H1 (cell line): ENCODE results near the gene BBC3. TPM values are rescaled to one million over a fixed set of nuclear protein-coding genes. Genes with fewer than 3 reads are reported as not detected.

ENCODE experiments used
- CTCF ChIA-PET: fragments of 300-600 bp; sonication (Branson Sonifier 250); formaldehyde crosslinking; loops from one replicate; lab custom pipeline; 2021; ENCODE audit not compliant: partially characterized antibody; lab: Charles Lee
- POLR2A ChIA-PET: fragments of 300-600 bp; sonication (Branson Sonifier 250); formaldehyde crosslinking; loops from one replicate; lab custom pipeline; 2021; ENCODE audit warnings: inconsistent platforms; ENCODE audit not compliant: partially characterized antibody; lab: Charles Lee
- DNase-seq, 2 experiments: peaks; one replicate each; pipeline versions ENCODE4 v3.0.0 to v3.0.0-alpha.2; 2010 to 2022; ENCODE audit warnings: low spot score in 2 of 2, low read depth in 1 of 2, mixed read lengths in 1 of 2
- FAIRE-seq: peaks from 2 replicates; lab custom pipeline; 2011; peaks lifted over from hg19 to GRCh38; lab: Jason Lieb, UNC
- H2AFZ ChIP-seq: 2 replicates; pipeline ENCODE4 v1.8.1; 2012; ENCODE audit warnings: low read length, inconsistent platforms
- H2AK5ac ChIP-seq: 2 replicates; pipeline ENCODE4 v1.6.1; 2013; ENCODE audit warnings: low read depth, low read length
- H2BK120ac ChIP-seq: replicated peaks from 2 replicates; pipeline ENCODE3; 2013; ENCODE audit warnings: low read depth, low read length, inconsistent platforms
- H2BK12ac ChIP-seq: 2 replicates; pipeline ENCODE4 v1.6.1; 2013; ENCODE audit warnings: low read depth, low read length
- H2BK15ac ChIP-seq: 2 replicates; pipeline ENCODE4 v1.6.1; 2013; ENCODE audit warnings: low read length
- H2BK20ac ChIP-seq: 2 replicates; pipeline ENCODE4 v1.6.1; 2013; ENCODE audit warnings: low read length
- H2BK5ac ChIP-seq: 2 replicates; pipeline ENCODE4 v1.6.1; 2013; ENCODE audit warnings: low read depth, low read length
- H3K14ac ChIP-seq: 2 replicates; pipeline ENCODE4 v1.6.1; 2013; ENCODE audit warnings: inconsistent platforms; ENCODE audit not compliant: insufficient read length
- H3K18ac ChIP-seq: 2 replicates; pipeline ENCODE4 v1.6.1; 2013; ENCODE audit warnings: low read length; ENCODE audit errors: extremely low read depth
- H3K23ac ChIP-seq: 2 replicates; pipeline ENCODE4 v1.6.1; 2013; ENCODE audit warnings: inconsistent platforms; ENCODE audit not compliant: insufficient read length
- H3K23me2 ChIP-seq: 2 replicates; pipeline ENCODE4 v1.6.1; 2013; ENCODE audit warnings: low read depth, low read length
- H3K27ac ChIP-seq: 2 replicates; pipeline ENCODE4 v1.6.1; 2011; ENCODE audit warnings: low read depth, low read length, inconsistent platforms
- H3K27me3 ChIP-seq, 4 experiments: replicated peaks in 1 of 4; 1 replicate in 1 of 4; 2 replicates in 3 of 4; pipeline versions ENCODE4 v1.6.1 to v1.8.1; 2011 to 2013; ENCODE audit warnings: low read length in 3 of 4, mild to moderate bottlenecking in 3 of 4, inconsistent platforms in 2 of 4, mixed read lengths in 2 of 4, moderate library complexity in 1 of 4; ENCODE audit not compliant: control insufficient read depth in 3 of 4, insufficient read depth in 3 of 4; ENCODE audit errors: extremely low read depth in 1 of 4
- H3K36me3 ChIP-seq, 4 experiments: 2 replicates each; pipeline versions ENCODE4 v1.6.1 to v1.8.1; 2011 to 2013; ENCODE audit warnings: mild to moderate bottlenecking in 4 of 4, low read length in 3 of 4, moderate library complexity in 2 of 4, control low read depth in 1 of 4, inconsistent platforms in 1 of 4; ENCODE audit not compliant: insufficient read depth in 4 of 4, control insufficient read depth in 2 of 4
- H3K4ac ChIP-seq: replicated peaks from 2 replicates; pipeline ENCODE3; 2013; ENCODE audit warnings: low read length, low read depth, mixed read lengths, inconsistent platforms; ENCODE audit not compliant: insufficient read length
- H3K4me1 ChIP-seq, 4 experiments: replicated peaks in 1 of 4; 1 replicate in 1 of 4; 2 replicates in 3 of 4; pipeline versions ENCODE4 v1.6.1 to v1.8.1; 2011 to 2013; ENCODE audit warnings: low read length in 3 of 4, inconsistent platforms in 2 of 4, mixed read lengths in 1 of 4; ENCODE audit not compliant: insufficient read depth in 4 of 4, control insufficient read depth in 3 of 4
- H3K4me2 ChIP-seq, 2 experiments: 2 replicates each; pipeline versions ENCODE4 v1.6.1 to v1.8.1; 2011 to 2013; ENCODE audit warnings: low read depth in 2 of 2, low read length in 2 of 2, control low read depth in 1 of 2, inconsistent platforms in 1 of 2, mild to moderate bottlenecking in 1 of 2; ENCODE audit not compliant: insufficient read depth in 1 of 2
- H3K4me3 ChIP-seq, 4 experiments: fragments of 200-600, 300-600 bp in 1 of 4; sonication (generic), shearing (Covaris generic), sonication (Bioruptor Twin) in 1 of 4; 2 replicates each; pipeline versions ENCODE4 v1.5.1 to v1.8.1; 2011 to 2016; ENCODE audit warnings: low read length in 4 of 4, low read depth in 3 of 4, control low read depth in 2 of 4, inconsistent platforms in 2 of 4, mild to moderate bottlenecking in 2 of 4, mixed read lengths in 1 of 4, moderate library complexity in 1 of 4; ENCODE audit not compliant: insufficient read depth in 2 of 4; ENCODE audit errors: extremely low read depth in 1 of 4
- H3K56ac ChIP-seq: replicated peaks from 2 replicates; pipeline ENCODE3; 2013; ENCODE audit warnings: low read depth, mild to moderate bottlenecking, mixed read lengths, low read length, inconsistent platforms; ENCODE audit not compliant: insufficient read length
- H3K79me1 ChIP-seq: 2 replicates; pipeline ENCODE4 v1.6.1; 2013; ENCODE audit warnings: low read depth, low read length, control low read depth
- H3K79me2 ChIP-seq, 2 experiments: 2 replicates each; pipeline versions ENCODE4 v1.6.1 to v1.8.1; 2012 to 2013; ENCODE audit warnings: low read length in 2 of 2, mild to moderate bottlenecking in 2 of 2, inconsistent platforms in 1 of 2; ENCODE audit not compliant: insufficient read depth in 2 of 2, control insufficient read depth in 1 of 2
- H3K9ac ChIP-seq, 4 experiments: replicated peaks in 1 of 4; 1 replicate in 1 of 4; 2 replicates in 3 of 4; pipeline versions ENCODE4 v1.6.1 to v1.8.1; 2011 to 2013; ENCODE audit warnings: low read depth in 3 of 4, low read length in 3 of 4, control low read depth in 2 of 4, mild to moderate bottlenecking in 2 of 4, moderate library complexity in 2 of 4, inconsistent platforms in 1 of 4; ENCODE audit errors: extremely low read depth in 1 of 4
- H3K9me3 ChIP-seq, 2 experiments: 2 replicates each; pipeline versions ENCODE4 v1.6.1 to v1.8.1; 2012 to 2013; ENCODE audit warnings: mild to moderate bottlenecking in 2 of 2, moderate library complexity in 2 of 2, control low read depth in 1 of 2, inconsistent platforms in 1 of 2, low read depth in 1 of 2, low read length in 1 of 2, mixed read lengths in 1 of 2; ENCODE audit not compliant: insufficient read depth in 2 of 2
- H4K20me1 ChIP-seq, 2 experiments: replicated peaks in 1 of 2; 2 replicates each; pipeline versions ENCODE3 to v1.8.1; 2011 to 2013; ENCODE audit warnings: inconsistent platforms in 2 of 2, low read length in 2 of 2, mild to moderate bottlenecking in 1 of 2; ENCODE audit not compliant: insufficient read depth in 2 of 2, control insufficient read depth in 1 of 2
- H4K5ac ChIP-seq: 2 replicates; pipeline ENCODE4 v1.6.1; 2013; ENCODE audit warnings: low read length, low read depth, mixed read lengths, inconsistent platforms; ENCODE audit not compliant: insufficient read length
- H4K8ac ChIP-seq: 2 replicates; pipeline ENCODE4 v1.8.0; 2013; ENCODE audit warnings: mild to moderate bottlenecking, moderate library complexity, low read length, inconsistent platforms; ENCODE audit not compliant: insufficient read depth; ENCODE audit errors: extremely low read depth
- H4K91ac ChIP-seq: replicated peaks from 2 replicates; pipeline ENCODE3; 2013; ENCODE audit warnings: low read length, mixed read lengths, inconsistent platforms; ENCODE audit not compliant: insufficient read length
- FOSL1 ChIP-seq: IDR thresholded peaks from 2 replicates; pipeline ENCODE4 v1.6.1; 2011; ENCODE audit warnings: mild to moderate bottlenecking, low read depth, low read length, moderate library complexity; ENCODE audit not compliant: insufficient read depth
- GABPA ChIP-seq: IDR thresholded peaks from 2 replicates; pipeline ENCODE4 v1.6.1; 2011; ENCODE audit warnings: mild to moderate bottlenecking, low read length, moderate library complexity, borderline replicate concordance; ENCODE audit not compliant: insufficient read depth
- HDAC2 ChIP-seq, 2 experiments: fragments of 300-600 bp in 1 of 2; sonication (generic) in 1 of 2; IDR thresholded peaks; 2 replicates each; pipeline ENCODE4 v1.6.1; 2011 to 2012; ENCODE audit warnings: low read depth in 2 of 2, low read length in 2 of 2, mild to moderate bottlenecking in 2 of 2, moderate library complexity in 2 of 2, borderline replicate concordance in 1 of 2, inconsistent platforms in 1 of 2
- NANOG ChIP-seq: IDR thresholded peaks from 2 replicates; pipeline ENCODE4 v1.6.1; 2011; ENCODE audit warnings: low read length, low read depth, mild to moderate bottlenecking, inconsistent platforms; ENCODE audit not compliant: insufficient read depth, poor library complexity, severe bottlenecking
- PHF8 ChIP-seq: fragments of 200-600 bp; sonication (generic); conservative IDR thresholded peaks from 2 replicates; pipeline ENCODE4 v1.7.1; 2012; ENCODE audit warnings: low read depth, mild to moderate bottlenecking, inconsistent platforms, low read length, moderate library complexity
- POU5F1 ChIP-seq: IDR thresholded peaks from 2 replicates; pipeline ENCODE4 v1.6.1; 2011; ENCODE audit warnings: low read depth, mild to moderate bottlenecking, low read length, moderate library complexity
- RBBP5 ChIP-seq: IDR thresholded peaks from 2 replicates; pipeline ENCODE4 v1.7.1; 2012; ENCODE audit warnings: low read depth, mild to moderate bottlenecking, inconsistent platforms, low read length, moderate library complexity, borderline replicate concordance
- RNF2 ChIP-seq: fragments of 200-900, 300-1000 bp; sonication (generic); IDR thresholded peaks from 2 replicates; pipeline ENCODE4 v1.7.1; 2016; ENCODE audit warnings: borderline replicate concordance, low read depth, mild to moderate bottlenecking, antibody characterized with exemption, low read length; ENCODE audit not compliant: poor library complexity, severe bottlenecking; ENCODE audit errors: missing control alignments
- SAP30 ChIP-seq: fragments of 300-600 bp; sonication (generic); IDR thresholded peaks from 2 replicates; pipeline ENCODE4 v1.7.1; 2012; ENCODE audit warnings: low read length, moderate library complexity, mild to moderate bottlenecking, inconsistent platforms; ENCODE audit not compliant: insufficient read depth, insufficient replicate concordance
- whole genome bisulfite sequencing, 2 experiments: shearing (Covaris generic) in 1 of 2; methylation state at CpG; one replicate each; pipeline versions ENCODE4 v1.1.6 to v1.1.7; 2013 to 2015; ENCODE audit warnings: low lambda C conversion rate in 2 of 2, mixed read lengths in 2 of 2, inconsistent platforms in 1 of 2, low coverage in 1 of 2, missing lambda C conversion rate in 1 of 2; ENCODE audit not compliant: insufficient replicate concordance in 2 of 2, insufficient coverage in 1 of 2, insufficient read length in 1 of 2; ENCODE audit errors: extremely low coverage in 1 of 2, missing lambda C conversion rate in 1 of 2; 5-methylcytosine and 5-hydroxymethylcytosine counted together
- polyA plus RNA-seq, 7 experiments: library from polyadenylated mRNA; depleted of rRNA in 3 of 7; stranded (reverse) in 5 of 7; unstranded in 2 of 7; fragments of >200 nt in 5 of 7; fragments of 200-250 nt in 2 of 7; gene quantifications; 1 replicate in 5 of 7; 2 replicates in 1 of 7; 4 replicates in 1 of 7; pipeline versions ENCODE4 v1.2.1 to v1.2.3, GENCODE V29; 2011 to 2013; ENCODE audit warnings: missing spikeins in 2 of 7, mixed read lengths in 2 of 7
- total RNA-seq: library from RNA; stranded (reverse); fragmentation: NEBNext Ultra II Directional; extraction: Animal tissue kit (Norgen Biotek cat#: 25700); gene quantifications from 2 replicates; pipeline ENCODE4 v1.2.1, GENCODE V29; 2021

The BBC3 gene
- total and polyA plus RNA-seq, 2 of the 8 experiments (the other 6 are each of a cell fraction or from before 2014, with no cell fraction given): 13.2 to 21.6 TPM

- Histone ChIP-seq H2BK5ac (peak overlapping the region; percentile 79), H2BK15ac (no peak overlapping the region), H3K27ac (peak overlapping the region; percentile 92), H3K56ac (peak overlapping the region; percentile 86), H2AK5ac (no peak overlapping the region), H2BK120ac (no peak overlapping the region), H3K4me1 (peaks cover 0 to 19% (median 8%) of the 10 kb centered on the region in 4 experiments; a peak in 6 of 7 replicates), H4K20me1 (peaks cover 0 to 14% of the 10 kb centered on the region in 2 experiments), H3K4me3 (peak overlapping the region; percentile 70 to 84 (median 78)), H3K9me3 (no peaks in the 10 kb centered on the region), H3K23ac (no peak overlapping the region), H3K79me2 (no peaks in the 10 kb centered on the region), H3K4me2 (peak overlapping the region; percentile 82 to 86), H2BK20ac (no peak overlapping the region), H3K18ac (peak overlapping the region; percentile 83), H4K5ac (peak overlapping the region; percentile 59), H4K8ac (peak overlapping the region; percentile 81), H3K79me1 (no peaks in the 10 kb centered on the region; the same call in 1 of the 2 replicates), H2BK12ac (peak overlapping the region; percentile 68; the same call in 1 of the 2 replicates), H3K36me3 (peaks cover 0 to 9% (median 2%) of the 10 kb centered on the region in 4 experiments; a peak in 3 of 8 replicates), H3K27me3 (peaks cover 0 to 10% (median 6%) of the 10 kb centered on the region in 4 experiments; a peak in 5 of 7 replicates), H3K14ac (no peak overlapping the region), H3K9ac (peak overlapping the region; percentile 55 to 89 (median 82)), H2AFZ (0 out of 2 replicates have a peak overlapping the region, but pooled peaks have one; percentile 6), H3K23me2 (peaks cover 25% of the 10 kb centered on the region), H4K91ac (peak overlapping the region; percentile 69), H3K4ac (no peak overlapping the region)
- DNase-seq: peak; percentile 79 to 92
- ChIA-PET CTCF (interaction anchor here (0.6 kb wide), 1 partner anchor 433 kb away, joined by 4 read pairs; no protein-coding TSS in a partner anchor), POLR2A (interaction anchor here (0.7 to 3.6 kb wide), 17 partner anchors 10 to 232 kb away, joined by 3 to 29 read pairs (median 4); partner anchors contain the start of genes CCDC9 and ZC3H4)
- no peak for FAIRE-seq
- 1% methylated on average over 47 of the region's 54 CpGs; no CpG with 5 or more reads in 1 of the 2 experiments for WGBS, 2 experiments
- TF ChIP-seq HDAC2 (IDR thresholded peaks at IDR 0.05; ENCODE audit: borderline replicate concordance in 1 of 2, low read depth in 2 of 2, low read length in 2 of 2) (0 out of 4 replicates have a peak, but pooled peaks of 1 of the 2 experiments have one; percentile 29), PHF8 (peak; percentile 72), SAP30 (peak; percentile 94), NANOG (no peak), RNF2 (no peak), GABPA (0 out of 2 replicates have a peak, but pooled peaks have one; percentile 64), RBBP5 (0 out of 2 replicates have a peak, but pooled peaks have one; percentile 41), FOSL1 (no peak), POU5F1 (no peak)
Measured at GRCh38 chr19:47273313-47274070, 42.5 kb upstream of the BBC3 start.
